OCI-LY7 (cell line): ENCODE data around the gene TCERG1.

Experiments
- EZH2phosphoT487 ChIP-seq: fragments of 200-600 bp; sonication (generic); IDR thresholded peaks from 2 replicates; pipeline ENCODE4 v1.6.1; 2018; ENCODE audit warnings: low read depth, borderline replicate concordance, mild to moderate bottlenecking, mixed run types, antibody characterized with exemption, low read length, moderate library complexity, mixed read lengths
- TF ChIP-seq, protein P1 (sequence below): fragments of 200-600 bp; sonication (generic); conservative IDR thresholded peaks from 2 replicates; pipeline ENCODE4 v1.5.1; 2014; ENCODE audit warnings: mild to moderate bottlenecking, antibody characterized with exemption, low read length, moderate library complexity, mixed read lengths

DNA sequence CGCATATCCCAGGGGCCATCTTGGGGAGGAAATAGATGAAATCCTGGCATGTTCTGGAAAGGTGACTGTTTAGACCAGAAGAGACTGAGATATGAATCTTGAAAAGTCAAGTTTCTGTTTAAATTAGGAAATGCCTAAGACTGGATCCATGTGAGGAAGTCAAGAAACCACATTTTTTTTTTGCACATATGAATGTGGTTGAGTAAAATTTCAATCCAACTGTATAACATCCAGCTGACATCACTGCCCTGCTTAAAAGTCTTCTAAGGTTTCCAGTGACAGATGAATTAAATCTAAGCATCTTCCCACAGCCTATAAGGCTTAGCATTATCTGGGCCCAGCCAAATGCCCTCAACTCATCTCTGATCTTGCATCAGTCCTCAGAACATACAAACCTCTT lies 47.7 kb upstream of the TCERG1 start:
- TF ChIP-seq, protein P1, sequence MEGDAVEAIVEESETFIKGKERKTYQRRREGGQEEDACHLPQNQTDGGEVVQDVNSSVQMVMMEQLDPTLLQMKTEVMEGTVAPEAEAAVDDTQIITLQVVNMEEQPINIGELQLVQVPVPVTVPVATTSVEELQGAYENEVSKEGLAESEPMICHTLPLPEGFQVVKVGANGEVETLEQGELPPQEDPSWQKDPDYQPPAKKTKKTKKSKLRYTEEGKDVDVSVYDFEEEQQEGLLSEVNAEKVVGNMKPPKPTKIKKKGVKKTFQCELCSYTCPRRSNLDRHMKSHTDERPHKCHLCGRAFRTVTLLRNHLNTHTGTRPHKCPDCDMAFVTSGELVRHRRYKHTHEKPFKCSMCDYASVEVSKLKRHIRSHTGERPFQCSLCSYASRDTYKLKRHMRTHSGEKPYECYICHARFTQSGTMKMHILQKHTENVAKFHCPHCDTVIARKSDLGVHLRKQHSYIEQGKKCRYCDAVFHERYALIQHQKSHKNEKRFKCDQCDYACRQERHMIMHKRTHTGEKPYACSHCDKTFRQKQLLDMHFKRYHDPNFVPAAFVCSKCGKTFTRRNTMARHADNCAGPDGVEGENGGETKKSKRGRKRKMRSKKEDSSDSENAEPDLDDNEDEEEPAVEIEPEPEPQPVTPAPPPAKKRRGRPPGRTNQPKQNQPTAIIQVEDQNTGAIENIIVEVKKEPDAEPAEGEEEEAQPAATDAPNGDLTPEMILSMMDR, result no peak
- TF ChIP-seq EZH2phosphoT487, result no peak
